ENCODE measurements around the gene FAM200B.

FAM200B gene

GRCh38 chr4:15654593-15655222 is 26.9 kb upstream of the FAM200B start:
- no peak for TF ChIP-seq CTCF (IDR thresholded peaks at IDR 0.05; ENCODE audit: unreplicated experiment in 3 of 3)
- Mint-ChIP-seq H3K27ac (peak overlapping the region; percentile 99 to 100 (median 100)), H3K4me3 (peak overlapping the region; percentile 97 to 100 (median 100)), H3K36me3 (ENCODE audit: low read depth) (no peaks in the 10 kb centered on the region), H3K9me3 (no peaks in the 10 kb centered on the region), H3K27me3 (ENCODE audit: low read depth) (no peaks in the 10 kb centered on the region), H3K4me1 (peaks cover 52% of the 10 kb centered on the region)

GRCh38 chr4:15655223-15656037 is 26.2 kb upstream of the FAM200B start, which contains the start of gene FBXL5:
Gene FBXL5, minus strand, starts transcription at chr4:15655357. Its CDS starts 70 bp downstream, at chr4:15655287.
- no peaks in the 10 kb centered on the region for H3K36me3 Mint-ChIP-seq (ENCODE audit: low read depth)
- H3K27ac Mint-ChIP-seq: peak within 1 kb of the TSS; percentile 99 to 100 (median 100)
- peaks cover 46% of the 10 kb centered on the region for H3K4me1 Mint-ChIP-seq
- peak within 1 kb of the TSS; percentile 98 to 100 (median 100) for H3K4me3 Mint-ChIP-seq
- TF ChIP-seq CTCF (IDR thresholded peaks at IDR 0.05; ENCODE audit: unreplicated experiment in 3 of 3): no peak
- no peaks in the 10 kb centered on the region for H3K27me3 Mint-ChIP-seq (ENCODE audit: low read depth)
- no peaks in the 10 kb centered on the region for H3K9me3 Mint-ChIP-seq

- Mint-ChIP-seq H3K4me3 (peak overlapping the region; percentile 93 to 98 (median 97)), H3K4me1 (peaks cover 41% of the 10 kb centered on the region), H3K9me3 (no peaks in the 10 kb centered on the region), H3K27me3 (ENCODE audit: low read depth) (no peaks in the 10 kb centered on the region), H3K36me3 (ENCODE audit: low read depth) (no peaks in the 10 kb centered on the region), H3K27ac (peak overlapping the region; percentile 99 to 100 (median 100))
- no peak for TF ChIP-seq CTCF (IDR thresholded peaks at IDR 0.05; ENCODE audit: unreplicated experiment in 3 of 3)
Observed at GRCh38 chr4:15656038-15656470, 25.6 kb upstream of the FAM200B start.

- Mint-ChIP-seq H3K4me3 (peak overlapping the region; percentile 67 to 86 (median 78)), H3K9me3 (no peaks in the 10 kb centered on the region), H3K36me3 (ENCODE audit: low read depth) (no peaks in the 10 kb centered on the region), H3K27ac (peak overlapping the region; percentile 99 to 100 (median 100)), H3K4me1 (peaks cover 31% of the 10 kb centered on the region), H3K27me3 (ENCODE audit: low read depth) (no peaks in the 10 kb centered on the region)
- TF ChIP-seq CTCF (IDR thresholded peaks at IDR 0.05; ENCODE audit: unreplicated experiment in 3 of 3): no peak
Observed at GRCh38 chr4:15657366-15657765, 24.3 kb upstream of the FAM200B start.

GRCh38 chr4:15658136-15658770 is 23.4 kb upstream of the FAM200B start:
- H3K36me3 Mint-ChIP-seq (ENCODE audit: low read depth): no peaks in the 10 kb centered on the region
- no peak overlapping the region for H3K4me3 Mint-ChIP-seq
- no peaks in the 10 kb centered on the region for H3K9me3 Mint-ChIP-seq
- no peak overlapping the region for H3K27ac Mint-ChIP-seq
- H3K27me3 Mint-ChIP-seq (ENCODE audit: low read depth): no peaks in the 10 kb centered on the region
- TF ChIP-seq CTCF (IDR thresholded peaks at IDR 0.05; ENCODE audit: unreplicated experiment in 3 of 3): no peak
- peaks cover 23% of the 10 kb centered on the region for H3K4me1 Mint-ChIP-seq
